ENCODE results near the gene ATXN1. TPM values are rescaled to one million over a fixed set of nuclear protein-coding genes. Genes with fewer than 3 reads are reported as not detected.

Gene ATXN1
- polyA plus RNA-seq, 1 donor from 2014 or later: 28.2 TPM

GRCh38 chr6:16345449-16346330 lies 415.6 kb downstream of the ATXN1 start:
- Histone ChIP-seq H2AFZ (ENCODE audit: low read depth, low read length) (no peak overlapping the region), H3F3A (ENCODE audit: insufficient read depth, low read length, poor library complexity, severe bottlenecking) (no peaks in the 10 kb centered on the region), H3K27me3 (ENCODE audit: insufficient read depth, low read depth, low read length) (no peaks in the 10 kb centered on the region), H3K4me2 (ENCODE audit: low read length) (no peak overlapping the region), H3K9ac (ENCODE audit: low read length) (no peak overlapping the region), H3K27ac (ENCODE audit: low read length) (no peak overlapping the region), H4K20me1 (ENCODE audit: insufficient read depth) (no peaks in the 10 kb centered on the region), H3K36me3 (ENCODE audit: insufficient read depth, low read length) (no peaks in the 10 kb centered on the region), H3K79me2 (replicated peaks; ENCODE audit: insufficient read depth, low read length) (no peaks in the 10 kb centered on the region), H3K9me2 (ENCODE audit: insufficient read depth, low read length) (no peaks in the 10 kb centered on the region), H3K4me3 (ENCODE audit: low read length) (no peak overlapping the region), H3K9me3 (ENCODE audit: low read length) (no peaks in the 10 kb centered on the region)
- TF ChIP-seq CTCF (IDR thresholded peaks at IDR 0.05; ENCODE audit: poor library complexity, severe bottlenecking) (no peak), TAF1 (IDR thresholded peaks at IDR 0.05; ENCODE audit: low read depth) (no peak), SMC3 (conservative IDR thresholded peaks at IDR 0.05; ENCODE audit: poor library complexity) (no peak), EP300 (conservative IDR thresholded peaks at IDR 0.05; ENCODE audit: poor library complexity, severe bottlenecking) (no peak), REST (IDR thresholded peaks at IDR 0.05; ENCODE audit: borderline replicate concordance) (no peak), MXI1 (conservative IDR thresholded peaks at IDR 0.05; ENCODE audit: poor library complexity, severe bottlenecking) (no peak), RAD21 (conservative IDR thresholded peaks at IDR 0.05) (no peak), EZH2 (IDR thresholded peaks at IDR 0.05; ENCODE audit: borderline replicate concordance, insufficient read depth, low read length, poor library complexity, severe bottlenecking) (no peak), POLR2AphosphoS5 (IDR thresholded peaks at IDR 0.05) (no peak)

GRCh38 chr6:16344756-16345155 lies 416.5 kb downstream of the ATXN1 start:
- Histone ChIP-seq H3F3A (ENCODE audit: insufficient read depth, low read length, poor library complexity, severe bottlenecking) (no peaks in the 10 kb centered on the region), H3K4me2 (ENCODE audit: low read length) (no peak overlapping the region), H3K36me3 (ENCODE audit: insufficient read depth, low read length) (no peaks in the 10 kb centered on the region)

More at GRCh38 chr6:16344756-16345155, 416.5 kb downstream of the ATXN1 start:
- Histone ChIP-seq H3K9me3 (ENCODE audit: low read length) (no peaks in the 10 kb centered on the region), H2AFZ (ENCODE audit: low read depth, low read length) (no peak overlapping the region), H3K27ac (ENCODE audit: low read length) (no peak overlapping the region), H4K20me1 (ENCODE audit: insufficient read depth) (no peaks in the 10 kb centered on the region), H3K27me3 (ENCODE audit: insufficient read depth, low read depth, low read length) (no peaks in the 10 kb centered on the region), H3K79me2 (replicated peaks; ENCODE audit: insufficient read depth, low read length) (no peaks in the 10 kb centered on the region), H3K9ac (ENCODE audit: low read length) (no peak overlapping the region), H3K4me3 (ENCODE audit: low read length) (no peak overlapping the region), H3K9me2 (ENCODE audit: insufficient read depth, low read length) (no peaks in the 10 kb centered on the region)
- TF ChIP-seq POLR2AphosphoS5 (IDR thresholded peaks at IDR 0.05) (no peak), TAF1 (IDR thresholded peaks at IDR 0.05; ENCODE audit: low read depth) (no peak), EP300 (conservative IDR thresholded peaks at IDR 0.05; ENCODE audit: poor library complexity, severe bottlenecking) (no peak), SMC3 (conservative IDR thresholded peaks at IDR 0.05; ENCODE audit: poor library complexity) (no peak), RAD21 (conservative IDR thresholded peaks at IDR 0.05) (no peak), REST (IDR thresholded peaks at IDR 0.05; ENCODE audit: borderline replicate concordance) (no peak), CTCF (IDR thresholded peaks at IDR 0.05; ENCODE audit: poor library complexity, severe bottlenecking) (no peak), EZH2 (IDR thresholded peaks at IDR 0.05; ENCODE audit: borderline replicate concordance, insufficient read depth, low read length, poor library complexity, severe bottlenecking) (no peak), MXI1 (conservative IDR thresholded peaks at IDR 0.05; ENCODE audit: poor library complexity, severe bottlenecking) (no peak)

Measured in neural cell (in vitro differentiated cells).